IPS-15b (cell line): ENCODE data around the gene PSD2.

Source experiments
- H3K27me3 ChIP-seq: one replicate; pipeline ENCODE4 v1.6.1; 2013; ENCODE audit warnings: low read length; ENCODE audit not compliant: control insufficient read depth, insufficient read depth
- H3K36me3 ChIP-seq: one replicate; pipeline ENCODE4 v1.6.1; 2013; ENCODE audit warnings: low read length; ENCODE audit not compliant: control insufficient read depth, insufficient read depth
- H3K4me1 ChIP-seq: one replicate; pipeline ENCODE4 v1.6.1; 2013; ENCODE audit warnings: mild to moderate bottlenecking, low read length; ENCODE audit not compliant: control insufficient read depth, insufficient read depth
- H3K4me3 ChIP-seq: one replicate; pipeline ENCODE4 v1.5.1; 2013; ENCODE audit warnings: low read depth, low read length
- H3K9ac ChIP-seq: one replicate; pipeline ENCODE4 v1.6.1; 2013; ENCODE audit warnings: low read depth, mild to moderate bottlenecking, low read length
- H3K9me3 ChIP-seq: one replicate; pipeline ENCODE4 v1.6.1; 2013; ENCODE audit warnings: mild to moderate bottlenecking, low read length; ENCODE audit not compliant: control insufficient read depth, insufficient read depth

PSD2 gene

DNA sequence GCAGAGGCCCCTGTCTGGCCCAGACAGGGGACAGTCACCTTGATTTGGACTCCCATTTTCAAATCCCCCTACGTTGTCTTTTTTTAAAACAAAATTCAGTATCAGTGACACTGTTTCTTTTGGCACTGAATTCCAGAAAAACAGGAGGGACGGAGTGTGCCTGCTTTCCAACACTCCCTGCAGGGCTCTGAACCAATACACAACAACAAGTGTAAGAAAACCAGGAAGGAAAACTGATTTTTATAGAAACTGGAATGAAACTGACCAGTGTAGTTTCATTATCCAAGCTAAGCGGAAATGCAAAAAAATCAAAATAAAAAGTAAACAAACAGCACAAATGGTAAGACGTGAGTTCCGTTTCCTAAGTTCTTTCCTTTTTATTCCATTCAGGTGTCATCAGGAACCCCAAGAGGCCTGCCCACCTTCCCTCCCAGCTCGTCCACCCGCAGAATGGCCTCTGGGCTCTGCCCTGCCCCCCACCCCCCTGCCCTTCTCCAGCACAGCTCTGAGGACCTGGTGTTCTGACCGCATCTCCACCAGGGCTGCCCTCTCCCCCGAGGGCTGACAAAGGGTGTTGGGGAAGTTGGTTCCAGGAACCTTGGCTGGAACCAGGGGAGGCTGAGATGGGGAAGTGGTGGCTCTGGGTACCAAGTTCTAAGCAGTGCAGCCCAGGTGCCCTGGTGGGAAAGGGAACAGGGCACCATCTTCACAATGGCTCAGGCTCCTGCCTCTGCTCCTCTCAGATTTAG is 73.6 kb downstream of the PSD2 start:
- Histone ChIP-seq H3K4me1 (peaks cover 7% of the 10 kb centered on the region), H3K27me3 (peaks cover 2% of the 10 kb centered on the region), H3K4me3 (no peak overlapping the region), H3K9me3 (no peaks in the 10 kb centered on the region), H3K36me3 (no peaks in the 10 kb centered on the region), H3K9ac (no peak overlapping the region)

DNA sequence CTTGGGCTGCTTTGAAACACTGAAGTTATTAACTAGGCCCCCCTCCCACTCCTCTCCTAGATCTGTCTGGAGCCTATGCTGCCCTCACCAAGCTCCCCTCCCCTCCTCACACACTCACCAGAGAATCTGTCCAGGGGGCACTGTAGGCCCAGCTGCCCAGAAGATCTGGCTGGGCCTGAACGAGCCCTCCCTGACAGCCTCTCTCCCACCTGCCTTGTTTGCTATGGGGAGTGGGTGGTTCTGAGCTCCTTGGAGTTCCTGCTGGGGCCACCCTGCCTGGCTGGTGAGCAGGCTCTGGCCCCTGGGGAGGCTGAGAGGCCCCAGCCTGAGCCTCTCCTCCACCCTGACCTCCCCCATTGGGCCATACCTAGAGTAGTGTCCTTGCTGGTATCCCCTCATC is 75.1 kb downstream of the PSD2 start:
- H3K9me3 ChIP-seq = no peaks in the 10 kb centered on the region
- H3K27me3 ChIP-seq = peaks cover 6% of the 10 kb centered on the region
- H3K9ac ChIP-seq = no peak overlapping the region
- no peak overlapping the region for H3K4me3 ChIP-seq
- peaks cover 7% of the 10 kb centered on the region for H3K4me1 ChIP-seq
- no peaks in the 10 kb centered on the region for H3K36me3 ChIP-seq

DNA sequence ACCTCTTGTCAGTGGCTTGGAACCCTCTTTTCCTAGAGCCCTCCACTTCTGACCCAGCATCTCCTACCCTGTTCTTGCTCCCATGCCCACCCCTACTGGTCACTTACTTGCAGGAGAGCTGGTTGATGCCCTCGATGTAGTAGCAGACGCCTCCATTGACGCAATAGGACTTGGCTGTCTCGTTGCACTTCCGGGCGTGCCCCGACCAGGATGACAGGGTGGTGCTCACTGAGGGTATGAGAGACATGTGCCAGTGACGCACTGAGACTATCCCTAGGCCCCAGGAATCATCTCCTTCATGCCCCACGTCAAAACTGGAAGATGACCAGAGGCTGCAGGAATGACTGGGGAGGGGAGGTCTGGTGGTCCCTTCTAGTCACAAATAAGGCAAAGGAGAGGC is 76.0 kb downstream of the PSD2 start:
- H3K27me3 ChIP-seq = peaks cover 6% of the 10 kb centered on the region
- no peak overlapping the region for H3K4me3 ChIP-seq
- no peak overlapping the region for H3K9ac ChIP-seq
- H3K36me3 ChIP-seq = no peaks in the 10 kb centered on the region
- H3K9me3 ChIP-seq = no peaks in the 10 kb centered on the region
- H3K4me1 ChIP-seq = peaks cover 7% of the 10 kb centered on the region

DNA sequence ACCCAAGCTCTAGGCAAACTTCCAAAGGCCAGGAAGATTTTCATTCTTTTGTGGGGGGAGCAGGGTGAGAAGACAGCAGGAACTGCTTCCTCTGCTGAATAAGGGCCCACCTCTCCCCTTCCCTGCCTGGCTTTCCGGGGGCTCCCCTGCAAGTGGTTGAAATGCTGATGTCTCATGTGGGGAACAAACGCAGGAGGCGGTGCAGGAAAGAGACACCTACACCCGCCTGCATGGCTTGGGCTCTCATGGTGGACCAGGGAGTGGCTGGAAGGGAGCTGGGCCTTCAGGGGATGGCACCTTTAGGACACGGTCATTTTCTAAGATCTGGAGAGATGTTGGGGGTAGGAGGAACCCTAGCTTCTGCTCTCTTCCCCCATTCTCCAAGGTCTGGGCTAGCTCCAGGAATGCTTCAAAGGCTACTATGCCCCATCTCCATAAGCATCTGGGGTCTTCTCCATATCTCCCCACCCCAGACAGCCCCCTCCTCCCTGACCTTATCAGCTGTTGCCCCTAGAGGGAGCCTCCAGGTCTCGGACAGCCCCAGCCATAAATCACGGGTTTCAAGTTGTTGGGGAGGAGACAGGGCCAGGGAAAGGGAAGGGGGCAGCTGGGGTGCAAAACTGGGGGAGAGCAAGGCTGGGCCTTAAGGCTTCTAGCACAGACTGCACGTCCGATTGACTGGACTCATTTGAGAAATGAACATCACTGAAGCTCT is 76.6 kb downstream of the PSD2 start:
- Histone ChIP-seq H3K4me3 (no peak overlapping the region), H3K4me1 (peaks cover 7% of the 10 kb centered on the region), H3K27me3 (peaks cover 6% of the 10 kb centered on the region), H3K36me3 (no peaks in the 10 kb centered on the region), H3K9me3 (no peaks in the 10 kb centered on the region), H3K9ac (no peak overlapping the region)

DNA sequence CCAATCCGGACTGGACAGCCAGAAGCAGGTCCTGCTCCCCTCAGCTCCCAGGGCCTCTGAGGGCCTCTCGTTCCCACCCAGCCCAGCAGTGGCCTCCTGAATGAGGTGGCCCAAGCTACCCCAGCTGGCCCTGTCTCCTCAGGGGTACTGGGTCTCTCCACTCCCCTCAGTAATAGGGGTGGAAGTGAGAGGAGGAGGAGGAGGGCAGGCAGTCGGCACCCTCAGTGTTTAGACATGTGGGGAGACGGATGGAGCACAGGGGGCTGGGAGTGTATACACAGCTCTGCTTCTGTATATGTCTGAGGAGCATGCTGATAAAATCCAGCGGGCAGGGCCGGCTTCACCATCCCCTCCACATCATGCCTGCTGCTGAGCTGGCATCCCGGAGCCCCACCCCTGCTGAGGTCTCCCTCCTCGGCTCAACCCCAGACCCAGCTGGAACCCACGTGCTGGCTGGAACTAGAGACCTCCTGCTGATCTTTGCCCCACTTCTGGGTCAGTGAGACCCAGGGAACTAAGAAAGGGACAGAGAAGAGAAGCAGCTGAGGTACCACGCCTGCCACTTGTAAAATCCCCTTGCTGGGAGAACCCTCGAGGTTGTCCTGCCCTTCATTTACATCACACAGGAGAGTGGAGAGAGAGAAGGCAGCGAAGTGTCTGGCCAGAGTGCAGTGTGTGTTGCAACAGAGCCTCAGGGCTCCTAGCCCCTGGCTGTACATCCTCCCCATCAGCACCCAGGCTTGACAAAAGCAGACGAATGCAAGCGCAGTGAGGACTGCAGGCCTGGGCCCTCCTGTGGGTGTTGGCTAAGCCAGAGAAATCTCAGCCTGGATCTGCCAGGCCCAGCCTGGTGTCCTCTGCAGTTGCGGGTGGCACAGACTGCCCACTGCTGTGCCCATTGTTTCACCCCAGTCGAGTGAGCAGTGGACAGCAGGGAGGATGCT is 77.5 kb downstream of the PSD2 start:
- Histone ChIP-seq H3K36me3 (no peaks in the 10 kb centered on the region), H3K9ac (no peak overlapping the region), H3K9me3 (no peaks in the 10 kb centered on the region), H3K27me3 (peaks cover 6% of the 10 kb centered on the region), H3K4me3 (no peak overlapping the region), H3K4me1 (peaks cover 7% of the 10 kb centered on the region)

DNA sequence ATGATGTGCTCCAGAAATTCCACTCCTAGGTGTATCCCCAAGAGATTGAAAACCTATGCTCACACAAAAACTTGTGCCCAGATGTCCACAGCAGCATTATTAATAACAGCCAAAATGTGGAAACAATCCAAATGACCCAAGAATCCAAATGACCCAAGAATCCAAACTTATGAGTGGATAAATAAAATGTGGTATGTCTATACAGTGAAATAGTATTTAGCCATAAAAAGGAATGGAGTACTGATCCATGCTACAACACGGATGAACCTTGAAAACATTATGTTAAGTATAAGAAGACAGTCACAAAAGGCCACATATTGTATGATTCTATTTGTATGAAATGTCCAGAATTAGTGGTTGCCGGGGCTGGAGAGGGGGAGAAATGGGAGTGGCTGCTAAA is 80.3 kb downstream of the PSD2 start:
- Histone ChIP-seq H3K9ac (no peak overlapping the region), H3K4me1 (peaks cover 7% of the 10 kb centered on the region), H3K9me3 (no peaks in the 10 kb centered on the region), H3K27me3 (peaks cover 6% of the 10 kb centered on the region), H3K4me3 (no peak overlapping the region), H3K36me3 (no peaks in the 10 kb centered on the region)

DNA sequence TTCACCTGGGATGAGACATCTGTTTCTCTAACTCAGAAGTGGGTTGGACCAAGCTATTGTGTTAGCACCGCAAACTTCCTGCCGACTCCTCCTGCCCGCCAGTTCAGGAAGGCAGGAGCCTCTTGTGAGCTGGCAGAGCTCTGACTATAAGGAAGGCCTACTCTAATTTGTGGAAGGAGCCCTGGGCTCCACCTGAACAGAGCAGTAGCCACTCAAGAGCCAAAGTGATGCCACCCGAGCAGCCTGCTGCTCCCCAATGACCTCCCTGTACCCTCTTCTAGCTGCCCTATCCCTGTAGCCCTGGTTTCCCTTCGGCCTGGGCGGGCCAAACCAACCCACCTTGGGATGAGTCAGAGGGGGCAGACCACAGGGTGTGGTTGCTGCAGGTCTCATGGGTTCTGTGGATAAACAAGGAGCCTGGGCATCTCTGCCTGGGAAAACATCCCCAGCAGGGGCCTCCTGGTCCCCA is 81.6 kb downstream of the PSD2 start:
- no peaks in the 10 kb centered on the region for H3K9me3 ChIP-seq
- H3K9ac ChIP-seq = no peak overlapping the region
- H3K4me1 ChIP-seq = peaks cover 7% of the 10 kb centered on the region
- no peak overlapping the region for H3K4me3 ChIP-seq
- no peaks in the 10 kb centered on the region for H3K36me3 ChIP-seq
- peaks cover 6% of the 10 kb centered on the region for H3K27me3 ChIP-seq

DNA sequence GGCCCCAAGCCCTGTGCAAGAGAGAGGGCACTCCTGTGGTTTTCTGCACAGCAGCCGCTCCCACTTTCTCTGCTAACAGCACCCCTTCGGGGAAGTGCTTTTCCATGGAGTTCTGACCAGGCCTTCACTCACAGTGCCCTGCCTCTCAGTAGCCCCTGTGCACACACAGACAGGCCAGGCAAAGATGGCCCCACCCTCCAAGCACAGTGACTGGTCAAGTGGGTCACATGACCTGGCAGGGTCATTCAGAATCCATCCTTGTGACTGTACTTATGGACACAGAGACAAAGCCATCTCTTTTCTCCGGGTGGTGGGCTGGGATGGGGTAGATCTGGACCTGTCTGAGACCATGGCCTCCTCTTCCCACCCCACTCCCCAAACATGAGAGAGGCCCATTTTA is 82.5 kb downstream of the PSD2 start:
- Histone ChIP-seq H3K27me3 (peaks cover 6% of the 10 kb centered on the region), H3K4me3 (no peak overlapping the region), H3K9ac (no peak overlapping the region), H3K36me3 (no peaks in the 10 kb centered on the region), H3K9me3 (no peaks in the 10 kb centered on the region), H3K4me1 (peaks cover 4% of the 10 kb centered on the region)

DNA sequence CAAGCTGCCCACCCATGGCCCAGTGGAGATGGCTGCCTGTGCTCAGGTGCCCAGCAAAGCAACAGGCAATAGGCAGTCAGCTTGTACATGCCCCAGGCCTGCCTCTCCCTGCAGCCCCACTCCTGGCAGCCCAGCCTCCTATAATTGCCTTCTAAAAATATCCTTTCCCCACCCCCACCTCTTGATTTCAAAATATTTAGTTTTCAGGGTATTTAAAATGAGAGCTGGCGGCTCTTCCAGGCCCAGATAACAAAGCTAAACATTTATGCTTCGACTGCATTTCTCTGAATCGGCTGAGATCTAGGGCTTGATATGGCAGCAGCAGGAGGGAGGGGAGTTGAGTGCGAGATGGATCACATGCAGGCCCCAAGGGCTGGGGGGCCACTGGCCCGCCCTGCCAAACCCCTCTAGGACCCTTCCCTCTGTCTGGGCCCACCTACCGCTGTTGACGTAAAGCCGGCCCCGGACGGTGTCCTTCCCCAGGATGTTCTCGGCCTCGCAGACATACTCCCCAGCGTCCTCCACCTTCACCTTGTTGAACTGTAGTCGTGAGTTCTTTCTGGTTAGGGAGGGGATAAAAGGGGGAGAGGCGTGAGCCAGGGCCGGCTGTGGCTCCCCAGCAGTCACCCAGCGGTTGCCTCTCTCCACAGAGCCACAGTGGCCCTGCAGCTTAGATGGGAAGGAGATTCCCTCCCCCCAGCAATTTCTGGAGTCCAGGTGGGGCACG is 85.0 kb downstream of the PSD2 start:
- no peaks in the 10 kb centered on the region for H3K9me3 ChIP-seq
- no peak overlapping the region for H3K9ac ChIP-seq
- H3K27me3 ChIP-seq = no peaks in the 10 kb centered on the region
- no peak overlapping the region for H3K4me3 ChIP-seq
- no peaks in the 10 kb centered on the region for H3K36me3 ChIP-seq
- H3K4me1 ChIP-seq = no peaks in the 10 kb centered on the region

DNA sequence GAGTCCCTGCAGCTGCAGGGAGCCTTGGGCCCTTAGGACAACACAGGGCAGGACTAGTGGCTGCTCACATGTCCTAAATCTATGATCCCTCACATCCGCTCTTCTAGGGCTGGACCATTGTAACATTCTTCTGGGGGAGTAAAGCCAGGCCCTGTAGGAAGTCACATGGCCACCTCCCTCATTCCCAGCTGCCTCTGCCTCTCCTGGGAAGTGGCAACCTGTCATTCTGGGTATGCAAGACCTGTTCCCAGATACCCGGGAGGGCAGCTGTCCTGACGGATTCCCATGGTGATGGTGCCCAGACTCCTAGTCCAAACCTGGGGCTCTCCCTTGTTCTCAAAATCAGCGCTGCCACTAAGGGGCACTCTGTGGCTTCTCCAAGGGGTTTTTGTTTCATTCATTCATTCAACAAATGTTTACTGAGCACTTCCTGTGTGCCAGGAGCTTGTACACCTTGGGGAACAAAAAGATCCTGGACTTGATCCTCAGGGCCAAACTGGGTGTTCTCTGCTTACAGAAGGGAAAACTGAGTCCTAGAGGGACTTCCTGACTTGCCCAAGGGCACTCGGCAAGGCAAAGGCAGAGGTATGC is 85.6 kb downstream of the PSD2 start:
- Histone ChIP-seq H3K9ac (no peak overlapping the region), H3K27me3 (no peaks in the 10 kb centered on the region), H3K9me3 (no peaks in the 10 kb centered on the region), H3K4me1 (no peaks in the 10 kb centered on the region), H3K36me3 (no peaks in the 10 kb centered on the region), H3K4me3 (no peak overlapping the region)

DNA sequence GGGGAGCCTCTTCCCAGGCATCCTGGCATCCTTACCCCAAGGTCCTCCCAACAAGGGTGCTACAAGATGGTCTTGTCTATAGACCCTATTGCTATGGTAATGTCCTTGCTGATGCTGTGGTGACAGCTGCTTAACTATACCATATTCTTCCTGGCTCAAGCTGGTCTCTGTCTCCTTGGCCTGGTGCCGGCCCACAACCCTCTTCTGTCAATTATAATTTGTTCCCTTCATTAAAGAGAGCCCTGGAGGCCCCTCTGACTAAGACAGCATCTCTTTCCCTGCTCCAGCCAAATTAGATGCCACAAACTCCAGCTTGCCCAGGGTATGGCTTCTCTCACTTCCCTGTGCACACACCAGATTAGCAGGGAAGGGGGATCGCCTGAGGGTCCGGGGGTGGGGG is 86.7 kb downstream of the PSD2 start:
- Histone ChIP-seq H3K9me3 (no peaks in the 10 kb centered on the region), H3K4me3 (no peak overlapping the region), H3K9ac (no peak overlapping the region), H3K4me1 (no peaks in the 10 kb centered on the region), H3K36me3 (no peaks in the 10 kb centered on the region), H3K27me3 (no peaks in the 10 kb centered on the region)
